Transverse colon (tissue), 4 donors: ENCODE results near the gene TMEM201.

Experiments used
- EP300 ChIP-seq: sonication (generic); formaldehyde crosslinking; IDR thresholded peaks from one replicate; pipeline ENCODE4 v1.6.1; 2017; ENCODE audit warnings: antibody characterized with exemption, low read depth
- POLR2AphosphoS5 ChIP-seq, 3 donors: sonication (generic); formaldehyde crosslinking; IDR thresholded peaks; one replicate each; pipeline ENCODE4 v1.6.1; 2016; ENCODE audit warnings: antibody characterized with exemption in 3 of 3
- TF ChIP-seq, protein P1 (sequence below), 5 experiments: fragments of 200-600 bp in 3 of 5; fragments of 450-650 bp in 2 of 5; sonication (generic) in 3 of 5; IDR thresholded peaks; 1 replicate in 2 of 5; 2 replicates in 3 of 5; pipeline ENCODE4 v1.5.1; 2016 to 2017; ENCODE audit warnings: antibody characterized with exemption in 5 of 5, inconsistent platforms in 3 of 5, mild to moderate bottlenecking in 2 of 5, moderate library complexity in 1 of 5

DNA sequence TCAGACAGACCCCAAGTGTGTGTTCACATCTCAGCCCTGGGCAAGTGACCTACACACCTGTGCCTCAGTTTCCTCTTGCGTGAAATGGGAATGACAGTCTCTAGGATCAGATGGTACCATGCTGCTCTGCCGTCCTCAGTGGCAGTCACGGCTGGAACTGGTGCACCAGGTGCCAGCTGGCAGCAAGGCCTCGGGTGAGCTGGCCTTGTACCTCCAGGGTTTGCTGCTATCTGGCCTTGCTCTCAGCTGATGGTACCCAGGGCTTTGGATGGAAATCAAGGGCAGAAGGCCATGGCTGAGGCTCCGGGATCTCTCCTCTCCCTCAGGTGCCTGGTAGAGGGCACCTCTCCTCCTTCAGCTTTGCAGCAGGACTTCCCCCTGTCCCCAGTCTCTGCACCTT, 21.3 kb downstream of the TMEM201 start:
- TF ChIP-seq, protein P1, sequence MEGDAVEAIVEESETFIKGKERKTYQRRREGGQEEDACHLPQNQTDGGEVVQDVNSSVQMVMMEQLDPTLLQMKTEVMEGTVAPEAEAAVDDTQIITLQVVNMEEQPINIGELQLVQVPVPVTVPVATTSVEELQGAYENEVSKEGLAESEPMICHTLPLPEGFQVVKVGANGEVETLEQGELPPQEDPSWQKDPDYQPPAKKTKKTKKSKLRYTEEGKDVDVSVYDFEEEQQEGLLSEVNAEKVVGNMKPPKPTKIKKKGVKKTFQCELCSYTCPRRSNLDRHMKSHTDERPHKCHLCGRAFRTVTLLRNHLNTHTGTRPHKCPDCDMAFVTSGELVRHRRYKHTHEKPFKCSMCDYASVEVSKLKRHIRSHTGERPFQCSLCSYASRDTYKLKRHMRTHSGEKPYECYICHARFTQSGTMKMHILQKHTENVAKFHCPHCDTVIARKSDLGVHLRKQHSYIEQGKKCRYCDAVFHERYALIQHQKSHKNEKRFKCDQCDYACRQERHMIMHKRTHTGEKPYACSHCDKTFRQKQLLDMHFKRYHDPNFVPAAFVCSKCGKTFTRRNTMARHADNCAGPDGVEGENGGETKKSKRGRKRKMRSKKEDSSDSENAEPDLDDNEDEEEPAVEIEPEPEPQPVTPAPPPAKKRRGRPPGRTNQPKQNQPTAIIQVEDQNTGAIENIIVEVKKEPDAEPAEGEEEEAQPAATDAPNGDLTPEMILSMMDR (IDR thresholded peaks at IDR 0.05): no peak
- no peak for TF ChIP-seq POLR2AphosphoS5 (IDR thresholded peaks at IDR 0.05)
- no peak for TF ChIP-seq EP300
